ENCODE data around the gene GPS1. TPM values are rescaled to one million over a fixed set of nuclear protein-coding genes. Genes with fewer than 3 reads are reported as not detected.

GPS1 gene
- total RNA-seq, 1 donor from 2014 or later, result 85.8 TPM

GRCh38 chr17:82041144-82041814 lies 10.4 kb upstream of the GPS1 start:
- no peak for DNase-seq (ENCODE audit: low spot score)

- DNase-seq (ENCODE audit: low spot score), result no peak
These were observed 9.0 kb upstream of the GPS1 start for GRCh38 chr17:82042649-82043048.

GRCh38 chr17:82043507-82043906 lies 8.2 kb upstream of the GPS1 start:
- DNase-seq (ENCODE audit: low spot score), result no peak

GRCh38 chr17:82045936-82046484 lies 5.7 kb upstream of the GPS1 start:
- no peak for DNase-seq (ENCODE audit: low spot score)

- DNase-seq (ENCODE audit: low spot score), result no peak
These were observed 4.8 kb upstream of the GPS1 start for GRCh38 chr17:82046903-82047302.

GRCh38 chr17:82047379-82047778 lies 4.3 kb upstream of the GPS1 start:
- DNase-seq (ENCODE audit: low spot score), result no peak

- DNase-seq (ENCODE audit: low spot score), result no peak
These were observed 3.7 kb upstream of the GPS1 start for GRCh38 chr17:82047914-82048570.

GRCh38 chr17:82048571-82048971 lies 3.1 kb upstream of the GPS1 start:
- no peak for DNase-seq (ENCODE audit: low spot score)

- no peak for DNase-seq (ENCODE audit: low spot score)
These were observed 2.6 kb upstream of the GPS1 start for GRCh38 chr17:82049106-82049505.

GRCh38 chr17:82049521-82049971 lies 2.2 kb upstream of the GPS1 start:
- DNase-seq (ENCODE audit: low spot score), result no peak

- DNase-seq (ENCODE audit: low spot score), result no peak
These were observed 1.4 kb upstream of the GPS1 start for GRCh38 chr17:82050152-82050760.

- DNase-seq (ENCODE audit: low spot score), result no peak
These were observed 697 bp upstream of the GPS1 start for GRCh38 chr17:82050761-82051641.

- no peak for DNase-seq (ENCODE audit: low spot score)
These were observed 951 bp downstream of the GPS1 start for GRCh38 chr17:82052638-82053059.

GRCh38 chr17:82053130-82053529 lies 1.4 kb downstream of the GPS1 start:
- DNase-seq (ENCODE audit: low spot score), result no peak

- no peak for DNase-seq (ENCODE audit: low spot score)
These were observed 2.0 kb downstream of the GPS1 start for GRCh38 chr17:82053556-82054263.

GRCh38 chr17:82054351-82055022 lies 2.8 kb downstream of the GPS1 start:
- DNase-seq (ENCODE audit: low spot score), result no peak

- DNase-seq (ENCODE audit: low spot score), result no peak
These were observed 3.6 kb downstream of the GPS1 start for GRCh38 chr17:82055023-82055964.

- DNase-seq (ENCODE audit: low spot score), result no peak
These were observed 4.4 kb downstream of the GPS1 start for GRCh38 chr17:82055965-82056728.

Measured in mesenteric fat pad (tissue), 1 donor.